ENCODE measurements around the gene TRAP1.

The TRAP1 gene

DNA sequence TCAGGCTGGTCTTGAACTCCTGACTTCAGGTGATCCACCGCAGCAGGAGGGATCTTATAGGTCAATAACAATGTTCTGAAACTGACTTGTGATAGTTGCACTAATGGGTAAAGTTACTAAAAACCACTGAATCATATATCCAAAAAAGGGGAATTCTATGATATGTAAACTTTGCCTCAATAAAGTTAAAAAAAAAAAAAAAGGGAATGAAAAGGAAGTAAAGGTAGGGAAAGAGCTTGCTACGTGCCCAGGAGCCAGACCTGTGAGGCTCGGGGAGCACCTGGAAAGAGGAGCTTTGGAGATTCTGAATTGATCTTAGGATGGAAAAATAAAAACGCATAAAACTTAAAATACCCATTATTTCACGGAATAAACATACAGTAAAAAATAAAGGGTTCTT, 20.8 kb upstream of the TRAP1 start:
- H3K4me3 ChIP-seq (ENCODE audit: low read depth, low read length): no peak overlapping the region
- DNase-seq (ENCODE audit: low read depth): no peak
- TF ChIP-seq, protein P1, sequence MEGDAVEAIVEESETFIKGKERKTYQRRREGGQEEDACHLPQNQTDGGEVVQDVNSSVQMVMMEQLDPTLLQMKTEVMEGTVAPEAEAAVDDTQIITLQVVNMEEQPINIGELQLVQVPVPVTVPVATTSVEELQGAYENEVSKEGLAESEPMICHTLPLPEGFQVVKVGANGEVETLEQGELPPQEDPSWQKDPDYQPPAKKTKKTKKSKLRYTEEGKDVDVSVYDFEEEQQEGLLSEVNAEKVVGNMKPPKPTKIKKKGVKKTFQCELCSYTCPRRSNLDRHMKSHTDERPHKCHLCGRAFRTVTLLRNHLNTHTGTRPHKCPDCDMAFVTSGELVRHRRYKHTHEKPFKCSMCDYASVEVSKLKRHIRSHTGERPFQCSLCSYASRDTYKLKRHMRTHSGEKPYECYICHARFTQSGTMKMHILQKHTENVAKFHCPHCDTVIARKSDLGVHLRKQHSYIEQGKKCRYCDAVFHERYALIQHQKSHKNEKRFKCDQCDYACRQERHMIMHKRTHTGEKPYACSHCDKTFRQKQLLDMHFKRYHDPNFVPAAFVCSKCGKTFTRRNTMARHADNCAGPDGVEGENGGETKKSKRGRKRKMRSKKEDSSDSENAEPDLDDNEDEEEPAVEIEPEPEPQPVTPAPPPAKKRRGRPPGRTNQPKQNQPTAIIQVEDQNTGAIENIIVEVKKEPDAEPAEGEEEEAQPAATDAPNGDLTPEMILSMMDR (IDR thresholded peaks at IDR 0.05; ENCODE audit: low read depth, low read length, missing control alignments): no peak

- TF ChIP-seq, protein P1 (IDR thresholded peaks at IDR 0.05; ENCODE audit: low read depth, low read length, missing control alignments): no peak
- H3K4me3 ChIP-seq (ENCODE audit: low read depth, low read length): no peak overlapping the region
- no peak for DNase-seq (ENCODE audit: low read depth)
These were observed 19.9 kb upstream of the TRAP1 start for GRCh38 chr16:3737181-3737580.

GRCh38 chr16:3736116-3736515, 18.8 kb upstream of the TRAP1 start:
- no peak for DNase-seq (ENCODE audit: low read depth)
- TF ChIP-seq, protein P1 (IDR thresholded peaks at IDR 0.05; ENCODE audit: low read depth, low read length, missing control alignments): no peak
- no peak overlapping the region for H3K4me3 ChIP-seq (ENCODE audit: low read depth, low read length)

GRCh38 chr16:3735541-3735940, 18.2 kb upstream of the TRAP1 start:
- TF ChIP-seq, protein P1 (IDR thresholded peaks at IDR 0.05; ENCODE audit: low read depth, low read length, missing control alignments): no peak

GRCh38 chr16:3734758-3735221, 17.5 kb upstream of the TRAP1 start:
- TF ChIP-seq, protein P1 (IDR thresholded peaks at IDR 0.05; ENCODE audit: low read depth, low read length, missing control alignments): no peak
- DNase-seq (ENCODE audit: low read depth): no peak
- H3K4me3 ChIP-seq (ENCODE audit: low read depth, low read length): no peak overlapping the region

More at GRCh38 chr16:3735541-3735940, 18.2 kb upstream of the TRAP1 start:
- no peak for DNase-seq (ENCODE audit: low read depth)
- H3K4me3 ChIP-seq (ENCODE audit: low read depth, low read length): no peak overlapping the region

DNA sequence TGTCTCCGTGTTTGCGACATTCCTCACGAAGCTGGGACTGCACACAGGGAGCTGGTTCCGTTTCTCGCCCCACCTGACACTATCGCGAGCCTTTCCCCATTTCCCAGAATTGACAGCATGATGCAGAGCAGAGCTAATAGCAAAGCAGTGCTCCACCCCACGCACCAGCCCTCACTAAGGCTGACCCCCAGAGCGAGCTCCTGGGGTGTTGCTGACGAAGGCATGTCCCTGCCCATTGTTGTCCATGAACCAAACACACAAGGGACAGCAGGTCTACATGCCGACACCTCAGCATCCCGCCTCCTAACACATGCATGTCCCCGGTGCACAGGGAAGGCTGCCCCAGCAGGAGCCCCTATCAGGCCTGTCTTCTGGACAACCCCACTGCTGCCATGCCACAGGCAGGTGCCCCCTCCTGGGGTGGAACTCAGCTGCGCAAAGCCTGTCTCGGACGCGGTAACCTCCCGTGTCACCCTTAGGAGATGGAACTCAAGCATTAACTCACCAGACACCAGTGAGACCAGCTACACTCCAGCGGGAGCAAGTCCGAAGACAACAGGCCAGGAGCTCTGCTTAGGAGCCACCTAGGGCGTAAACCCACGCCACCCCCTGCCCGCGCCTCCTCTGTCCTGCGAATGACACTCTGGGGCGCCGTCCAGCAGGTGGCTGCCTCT, 16.9 kb upstream of the TRAP1 start:
- no peak overlapping the region for H3K4me3 ChIP-seq (ENCODE audit: low read depth, low read length)
- no peak for DNase-seq (ENCODE audit: low read depth)
- TF ChIP-seq, protein P1 (IDR thresholded peaks at IDR 0.05; ENCODE audit: low read depth, low read length, missing control alignments): no peak

GRCh38 chr16:3732171-3732570, 14.8 kb upstream of the TRAP1 start:
- H3K4me3 ChIP-seq (ENCODE audit: low read depth, low read length): no peak overlapping the region
- TF ChIP-seq, protein P1 (IDR thresholded peaks at IDR 0.05; ENCODE audit: low read depth, low read length, missing control alignments): no peak
- DNase-seq (ENCODE audit: low read depth): no peak

Data from GM12864 (cell line).